HEK293 (cell line): Measurements from ENCODE around the gene THYN1.

Experiments
- CTCF ChIA-PET: fragments of 350-600 bp; formaldehyde crosslinking; extraction: SDS; loops from one replicate; lab custom pipeline; 2021; ENCODE audit warnings: antibody characterized with exemption; lab: Yijun Ruan, JAX
- POLR2A ChIA-PET: fragments of 300-600 bp; formaldehyde crosslinking; extraction: SDS; loops from one replicate; lab custom pipeline; 2020; ENCODE audit warnings: antibody characterized with exemption, inconsistent platforms; lab: Yijun Ruan, JAX
- H3K27ac ChIP-seq: fragments of 200-500 bp; sonication (Bioruptor generic); 2 replicates; pipeline ENCODE4 v1.5.1; 2014; ENCODE audit warnings: low read depth, low read length, control low read depth, inconsistent platforms; ENCODE audit errors: extremely low read depth
- H3K36me3 ChIP-seq, 2 experiments: fragments of 200-500 bp in 1 of 2; sonication (Bioruptor generic) in 1 of 2; 1 replicate in 1 of 2; 2 replicates in 1 of 2; pipeline ENCODE4 v1.5.1; 2014 to 2017; ENCODE audit warnings: inconsistent platforms in 2 of 2, low read length in 2 of 2; ENCODE audit not compliant: control insufficient read depth in 2 of 2, insufficient read depth in 1 of 2
- H3K4me1 ChIP-seq: fragments of 200-500 bp; sonication (Bioruptor generic); 2 replicates; pipeline ENCODE4 v1.5.1; 2014; ENCODE audit warnings: mild to moderate bottlenecking, low read length, inconsistent platforms; ENCODE audit not compliant: control insufficient read depth, insufficient read depth
- H3K4me3 ChIP-seq: 2 replicates; pipeline ENCODE4 v1.5.1; 2011; ENCODE audit warnings: low read depth, mild to moderate bottlenecking, control low read depth, low read length, moderate library complexity
- H3K9me3 ChIP-seq: fragments of 200-500 bp; sonication (Bioruptor generic); 2 replicates; pipeline ENCODE4 v1.5.1; 2014; ENCODE audit warnings: low read depth, low read length, inconsistent platforms; ENCODE audit not compliant: control insufficient read depth, insufficient read depth
- AEBP2 ChIP-seq: fragments of 450-650 bp; formaldehyde crosslinking; IDR thresholded peaks from 2 replicates; pipeline ENCODE4 v1.5.1; 2016; ENCODE audit warnings: missing biosample characterization, missing genetic modification characterization, borderline replicate concordance
- EGR2 ChIP-seq: fragments of 450-650 bp; formaldehyde crosslinking; IDR thresholded peaks from 2 replicates; pipeline ENCODE4 v1.5.1; 2016; ENCODE audit warnings: low read depth, missing biosample characterization, missing genetic modification characterization
- HIC1 ChIP-seq: fragments of 450-650 bp; formaldehyde crosslinking; IDR thresholded peaks from 2 replicates; pipeline ENCODE4 v1.5.1; 2016; ENCODE audit warnings: missing biosample characterization, missing genetic modification characterization
- HOXC10 ChIP-seq: sonication (generic); formaldehyde crosslinking; IDR thresholded peaks from 2 replicates; pipeline ENCODE4 v1.8.1; 2023; ENCODE audit warnings: mild to moderate bottlenecking, missing genetic modification reagents
- INSM2 ChIP-seq: fragments of 450-650 bp; formaldehyde crosslinking; IDR thresholded peaks from 2 replicates; pipeline ENCODE4 v1.5.1; 2016; ENCODE audit warnings: missing biosample characterization, missing genetic modification characterization
- KLF10 ChIP-seq: fragments of 450-650 bp; IDR thresholded peaks from 2 replicates; pipeline ENCODE4 v1.5.1; 2018; ENCODE audit warnings: missing biosample characterization, mild to moderate bottlenecking, missing genetic modification characterization
- KLF8 ChIP-seq: fragments of 450-650 bp; formaldehyde crosslinking; IDR thresholded peaks from 2 replicates; pipeline ENCODE4 v1.5.1; 2016; ENCODE audit warnings: missing biosample characterization, missing genetic modification characterization
- PATZ1 ChIP-seq: fragments of 450-650 bp; formaldehyde crosslinking; IDR thresholded peaks from 2 replicates; pipeline ENCODE4 v1.5.1; 2016; ENCODE audit warnings: missing biosample characterization, missing genetic modification characterization
- RBAK ChIP-seq: fragments of 450-650 bp; formaldehyde crosslinking; IDR thresholded peaks from 2 replicates; pipeline ENCODE4 v1.5.1; 2016; ENCODE audit warnings: missing biosample characterization, missing genetic modification characterization
- ZIC2 ChIP-seq: fragments of 450-650 bp; formaldehyde crosslinking; IDR thresholded peaks from 2 replicates; pipeline ENCODE4 v1.5.1; 2016; ENCODE audit warnings: missing biosample characterization, missing genetic modification characterization
- ZNF138 ChIP-seq: fragments of 450-650 bp; formaldehyde crosslinking; IDR thresholded peaks from 2 replicates; pipeline ENCODE4 v1.5.1; 2016; ENCODE audit warnings: missing biosample characterization, missing genetic modification characterization, borderline replicate concordance
- ZNF175 ChIP-seq: fragments of 450-650 bp; formaldehyde crosslinking; IDR thresholded peaks from 2 replicates; pipeline ENCODE4 v1.5.1; 2016; ENCODE audit warnings: missing biosample characterization, missing genetic modification characterization
- ZNF18 ChIP-seq: fragments of 450-650 bp; formaldehyde crosslinking; IDR thresholded peaks from 2 replicates; pipeline ENCODE4 v1.5.1; 2016; ENCODE audit warnings: missing biosample characterization, missing genetic modification characterization
- ZNF2 ChIP-seq: fragments of 450-650 bp; formaldehyde crosslinking; IDR thresholded peaks from 2 replicates; pipeline ENCODE4 v1.5.1; 2016; ENCODE audit warnings: missing biosample characterization, missing genetic modification characterization
- ZNF23 ChIP-seq: fragments of 450-650 bp; formaldehyde crosslinking; IDR thresholded peaks from 2 replicates; pipeline ENCODE4 v1.5.1; 2016; ENCODE audit warnings: missing biosample characterization, missing genetic modification characterization, borderline replicate concordance
- ZNF274 ChIP-seq, 2 experiments: fragments of 200-500 bp in 1 of 2; fragments of 450-650 bp in 1 of 2; sonication (Bioruptor generic) in 1 of 2; formaldehyde crosslinking in 1 of 2; IDR thresholded peaks; 2 replicates each; pipeline versions ENCODE4 v1.5.1 to v1.6.1; 2014 to 2016; ENCODE audit warnings: borderline replicate concordance in 1 of 2, inconsistent platforms in 1 of 2, low read length in 1 of 2, missing biosample characterization in 1 of 2, missing genetic modification characterization in 1 of 2
- ZNF280C ChIP-seq: fragments of 450-650 bp; formaldehyde crosslinking; IDR thresholded peaks from 2 replicates; pipeline ENCODE4 v1.5.1; 2016; ENCODE audit warnings: missing biosample characterization, missing genetic modification characterization
- ZNF292 ChIP-seq: fragments of 450-650 bp; formaldehyde crosslinking; IDR thresholded peaks from 2 replicates; pipeline ENCODE4 v1.5.1; 2016; ENCODE audit warnings: low read depth, missing biosample characterization, missing genetic modification characterization, borderline replicate concordance
- ZNF311 ChIP-seq: fragments of 450-650 bp; formaldehyde crosslinking; IDR thresholded peaks from 2 replicates; pipeline ENCODE4 v1.5.1; 2017; ENCODE audit warnings: missing biosample characterization, missing genetic modification characterization, borderline replicate concordance
- ZNF354C ChIP-seq: fragments of 450-650 bp; formaldehyde crosslinking; IDR thresholded peaks from 2 replicates; pipeline ENCODE4 v1.5.1; 2016; ENCODE audit warnings: missing biosample characterization, missing genetic modification characterization, low read depth, borderline replicate concordance
- ZNF362 ChIP-seq: fragments of 450-650 bp; formaldehyde crosslinking; IDR thresholded peaks from 2 replicates; pipeline ENCODE4 v1.5.1; 2016; ENCODE audit warnings: missing biosample characterization, missing genetic modification characterization
- ZNF561 ChIP-seq: fragments of 450-650 bp; IDR thresholded peaks from 2 replicates; pipeline ENCODE4 v1.5.1; 2018; ENCODE audit warnings: missing biosample characterization, missing genetic modification characterization, borderline replicate concordance

The THYN1 gene

GRCh38 chr11:134292661-134293060 lies 39.5 kb upstream of the THYN1 start (continued):
- TF ChIP-seq AEBP2 (tag by site-specific recombination) (no peak), ZNF23 (tag by site-specific recombination) (no peak), ZNF280C (tag by site-specific recombination) (no peak), KLF8 (tag by site-specific recombination) (no peak), INSM2 (no peak), ZNF354C (no peak), ZNF362 (tag by site-specific recombination) (no peak), KLF10 (tag by site-specific recombination) (no peak), HOXC10 (no peak)

- Histone ChIP-seq H3K4me1 (no peaks in the 10 kb centered on the region), H3K36me3 (no peaks in the 10 kb centered on the region), H3K27ac (no peak overlapping the region), H3K9me3 (no peaks in the 10 kb centered on the region), H3K4me3 (no peak overlapping the region)
- ChIA-PET POLR2A (no interaction called here), CTCF (interaction anchor here (0.7 to 0.8 kb wide), 2 partner anchors 17 to 29 kb away, joined by 4 to 5 read pairs; no protein-coding TSS in a partner anchor)
- TF ChIP-seq ZNF274 (IDR thresholded peaks at IDR 0.05; ENCODE audit: low read length) (no peak), ZNF274 (tag by site-specific recombination; IDR thresholded peaks at IDR 0.05; ENCODE audit: borderline replicate concordance) (no peak), ZNF292 (tag by site-specific recombination) (no peak), RBAK (tag by site-specific recombination) (no peak), ZNF2 (tag by site-specific recombination) (no peak), HIC1 (tag by site-specific recombination) (no peak), EGR2 (tag by site-specific recombination) (no peak), ZIC2 (tag by site-specific recombination) (no peak), ZNF138 (tag by site-specific recombination) (no peak), PATZ1 (tag by site-specific recombination) (no peak), ZNF311 (tag by site-specific recombination) (no peak), ZNF175 (tag by site-specific recombination) (no peak), ZNF561 (tag by site-specific recombination) (no peak), ZNF18 (tag by site-specific recombination) (no peak)
These were observed 38.0 kb upstream of the THYN1 start for GRCh38 chr11:134291196-134291595.
